GM20000 (cell line): ENCODE results near the gene PALLD.

Experiments used
- DNase-seq: peaks from one replicate; pipeline ENCODE4 v3.0.0; 2012; ENCODE audit warnings: low spot score
- TF ChIP-seq, protein P1 (sequence below): IDR thresholded peaks from 2 replicates; pipeline ENCODE4 v1.5.1; 2012; ENCODE audit warnings: mild to moderate bottlenecking, control low read depth; ENCODE audit errors: extremely low read depth, missing control alignments

PALLD gene

DNA sequence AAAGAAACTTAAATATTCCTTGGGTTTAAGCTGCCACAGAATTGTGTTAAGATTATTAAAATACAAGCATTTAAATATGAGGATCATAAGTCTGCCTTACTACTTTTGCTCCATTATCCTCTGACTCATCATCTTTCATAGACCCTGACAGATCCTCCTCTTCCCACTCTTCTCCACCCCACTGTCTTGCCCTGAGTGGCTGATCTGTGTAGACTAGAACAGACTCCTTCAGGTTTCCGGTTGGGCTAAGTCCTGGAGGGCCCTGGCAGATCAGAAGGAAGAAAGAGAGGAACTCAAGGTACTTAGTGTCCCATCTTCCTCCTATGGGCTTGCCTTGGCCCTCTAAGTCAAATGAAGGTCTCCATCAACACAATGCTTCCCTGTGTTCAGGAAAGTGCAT, 30.7 kb downstream of the PALLD start:
- DNase-seq: no peak
- TF ChIP-seq, protein P1, sequence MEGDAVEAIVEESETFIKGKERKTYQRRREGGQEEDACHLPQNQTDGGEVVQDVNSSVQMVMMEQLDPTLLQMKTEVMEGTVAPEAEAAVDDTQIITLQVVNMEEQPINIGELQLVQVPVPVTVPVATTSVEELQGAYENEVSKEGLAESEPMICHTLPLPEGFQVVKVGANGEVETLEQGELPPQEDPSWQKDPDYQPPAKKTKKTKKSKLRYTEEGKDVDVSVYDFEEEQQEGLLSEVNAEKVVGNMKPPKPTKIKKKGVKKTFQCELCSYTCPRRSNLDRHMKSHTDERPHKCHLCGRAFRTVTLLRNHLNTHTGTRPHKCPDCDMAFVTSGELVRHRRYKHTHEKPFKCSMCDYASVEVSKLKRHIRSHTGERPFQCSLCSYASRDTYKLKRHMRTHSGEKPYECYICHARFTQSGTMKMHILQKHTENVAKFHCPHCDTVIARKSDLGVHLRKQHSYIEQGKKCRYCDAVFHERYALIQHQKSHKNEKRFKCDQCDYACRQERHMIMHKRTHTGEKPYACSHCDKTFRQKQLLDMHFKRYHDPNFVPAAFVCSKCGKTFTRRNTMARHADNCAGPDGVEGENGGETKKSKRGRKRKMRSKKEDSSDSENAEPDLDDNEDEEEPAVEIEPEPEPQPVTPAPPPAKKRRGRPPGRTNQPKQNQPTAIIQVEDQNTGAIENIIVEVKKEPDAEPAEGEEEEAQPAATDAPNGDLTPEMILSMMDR: no peak

DNA sequence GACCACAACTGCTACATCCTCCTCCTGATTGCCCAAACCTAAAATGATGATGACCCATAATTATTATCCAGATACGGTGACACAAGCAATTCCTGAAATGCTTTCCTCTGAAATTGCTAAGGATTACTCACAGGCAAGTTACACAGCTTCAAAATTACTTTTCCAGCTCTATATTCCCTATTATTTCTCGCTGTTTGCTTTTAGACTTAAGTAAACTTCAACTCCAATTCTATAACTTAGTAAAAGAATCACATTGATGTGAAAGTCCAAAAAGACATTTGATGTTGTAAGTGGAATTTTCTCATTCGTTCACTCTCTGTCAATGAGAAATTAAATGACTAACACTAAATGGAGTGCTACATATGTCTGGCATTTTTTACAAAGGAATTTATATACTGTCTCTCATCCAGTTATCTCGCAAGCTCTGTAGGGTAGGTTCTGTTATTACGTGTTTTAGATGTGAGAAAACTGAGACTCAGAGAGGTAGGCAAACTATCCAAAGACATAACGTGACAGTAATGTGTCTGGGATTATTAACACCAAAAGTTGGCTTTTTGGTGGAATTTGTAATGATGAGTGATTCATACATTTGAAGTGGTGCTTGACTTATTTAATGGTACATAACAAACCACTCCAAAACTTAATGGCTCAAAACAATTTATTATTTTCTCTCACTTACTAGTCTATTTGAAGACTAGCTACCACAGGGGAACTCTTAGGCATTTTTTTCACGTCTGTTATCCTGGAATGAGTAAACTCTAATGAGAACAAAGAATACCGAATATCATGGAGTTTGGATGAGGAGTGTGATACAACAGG, 31.5 kb downstream of the PALLD start:
- no peak for DNase-seq
- TF ChIP-seq, protein P1: no peak

DNA sequence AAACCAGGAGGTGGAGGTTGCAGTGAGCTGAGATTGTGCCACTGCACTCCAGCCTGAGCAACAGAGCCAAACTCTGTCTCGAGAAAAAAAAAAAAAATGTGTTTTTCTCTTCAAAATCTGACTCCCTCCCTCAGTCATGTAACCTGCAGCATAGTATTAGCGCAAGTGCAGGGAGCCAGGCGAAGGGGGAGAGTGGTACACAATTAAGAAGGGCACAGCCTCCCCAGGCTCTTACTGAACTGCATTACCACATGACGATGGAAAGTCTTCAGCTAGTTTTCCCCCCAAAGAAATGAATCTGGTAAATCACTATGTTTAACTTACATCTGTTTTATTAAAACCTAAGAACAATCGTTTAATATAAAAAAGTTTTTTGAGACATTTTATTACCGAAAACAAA, 32.4 kb downstream of the PALLD start:
- TF ChIP-seq, protein P1: no peak
- DNase-seq: no peak

GRCh38 chr4:168531305-168531704, 34.5 kb downstream of the PALLD start:
- TF ChIP-seq, protein P1: no peak

GRCh38 chr4:168534535-168534934, 37.7 kb downstream of the PALLD start:
- TF ChIP-seq, protein P1: no peak
- no peak for DNase-seq

More at GRCh38 chr4:168531305-168531704, 34.5 kb downstream of the PALLD start:
- DNase-seq: no peak

GRCh38 chr4:168535689-168536088, 38.8 kb downstream of the PALLD start:
- TF ChIP-seq, protein P1: no peak

GRCh38 chr4:168536448-168536847, 39.6 kb downstream of the PALLD start:
- DNase-seq: no peak
- TF ChIP-seq, protein P1: no peak

More at GRCh38 chr4:168535689-168536088, 38.8 kb downstream of the PALLD start:
- DNase-seq: no peak
